GM12865 (cell line): ENCODE data around the gene IRF2.
A peak's percentile ranks its signal among the peaks of the same experiment; 100 is the strongest.

Experiments
- DNase-seq: peaks from one replicate; pipeline ENCODE4 v3.0.0; 2010; ENCODE audit warnings: low read depth
- H3K4me3 ChIP-seq: 2 replicates; pipeline ENCODE4 v1.5.1; 2011; ENCODE audit warnings: mild to moderate bottlenecking, low read depth, low read length, control low read depth
- TF ChIP-seq, protein P1 (sequence below): IDR thresholded peaks from 2 replicates; pipeline ENCODE4 v1.5.1; 2011; ENCODE audit warnings: low read length, control low read depth, low read depth, inconsistent platforms; ENCODE audit not compliant: insufficient read depth; ENCODE audit errors: missing control alignments

Gene IRF2

DNA sequence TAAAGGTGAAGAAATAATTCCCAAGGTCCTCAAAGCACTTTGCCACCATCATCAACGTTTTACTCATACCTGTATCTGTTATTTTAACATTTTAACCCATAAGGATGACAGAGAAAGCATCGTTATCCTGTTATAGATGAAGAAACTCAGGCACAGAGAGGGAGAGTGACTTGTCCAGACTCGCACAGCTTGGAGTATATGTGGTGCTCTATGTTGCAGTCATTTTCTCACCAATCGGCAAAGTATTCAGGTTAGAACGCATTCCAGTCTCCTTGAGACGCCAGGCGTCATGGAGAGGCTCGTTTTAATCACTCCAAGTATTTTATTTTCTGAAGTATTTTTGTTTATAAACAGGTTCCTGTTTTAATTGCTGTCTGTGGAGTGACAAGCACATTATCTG is 73.5 kb downstream of the IRF2 start:
- TF ChIP-seq, protein P1, sequence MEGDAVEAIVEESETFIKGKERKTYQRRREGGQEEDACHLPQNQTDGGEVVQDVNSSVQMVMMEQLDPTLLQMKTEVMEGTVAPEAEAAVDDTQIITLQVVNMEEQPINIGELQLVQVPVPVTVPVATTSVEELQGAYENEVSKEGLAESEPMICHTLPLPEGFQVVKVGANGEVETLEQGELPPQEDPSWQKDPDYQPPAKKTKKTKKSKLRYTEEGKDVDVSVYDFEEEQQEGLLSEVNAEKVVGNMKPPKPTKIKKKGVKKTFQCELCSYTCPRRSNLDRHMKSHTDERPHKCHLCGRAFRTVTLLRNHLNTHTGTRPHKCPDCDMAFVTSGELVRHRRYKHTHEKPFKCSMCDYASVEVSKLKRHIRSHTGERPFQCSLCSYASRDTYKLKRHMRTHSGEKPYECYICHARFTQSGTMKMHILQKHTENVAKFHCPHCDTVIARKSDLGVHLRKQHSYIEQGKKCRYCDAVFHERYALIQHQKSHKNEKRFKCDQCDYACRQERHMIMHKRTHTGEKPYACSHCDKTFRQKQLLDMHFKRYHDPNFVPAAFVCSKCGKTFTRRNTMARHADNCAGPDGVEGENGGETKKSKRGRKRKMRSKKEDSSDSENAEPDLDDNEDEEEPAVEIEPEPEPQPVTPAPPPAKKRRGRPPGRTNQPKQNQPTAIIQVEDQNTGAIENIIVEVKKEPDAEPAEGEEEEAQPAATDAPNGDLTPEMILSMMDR, result no peak
- DNase-seq, result no peak
- no peak overlapping the region for H3K4me3 ChIP-seq

DNA sequence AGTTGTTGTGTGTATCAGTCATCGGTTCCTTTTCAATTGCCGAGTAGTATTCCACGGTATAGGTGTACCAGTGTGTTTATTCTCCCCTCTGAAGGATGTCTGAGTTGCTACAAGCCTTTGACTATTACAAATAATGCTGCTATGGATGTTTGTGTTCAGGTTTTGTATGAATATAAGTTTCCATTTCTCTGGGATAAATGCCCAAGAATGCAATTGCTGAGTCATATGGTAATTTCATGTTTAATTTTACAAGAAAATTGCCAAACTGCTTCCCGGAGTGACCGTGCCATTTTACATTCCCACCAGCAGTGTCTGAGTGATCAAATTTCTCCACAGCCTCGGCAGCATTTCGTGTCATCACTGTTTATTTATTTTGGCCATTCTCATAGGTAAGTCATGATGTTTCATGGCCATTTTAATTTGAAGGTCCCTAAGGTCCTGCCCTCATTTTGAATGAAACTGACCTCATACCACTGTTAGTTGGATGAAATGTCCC is 73.9 kb downstream of the IRF2 start:
- DNase-seq, result no peak
- no peak overlapping the region for H3K4me3 ChIP-seq
- TF ChIP-seq, protein P1, result no peak

DNA sequence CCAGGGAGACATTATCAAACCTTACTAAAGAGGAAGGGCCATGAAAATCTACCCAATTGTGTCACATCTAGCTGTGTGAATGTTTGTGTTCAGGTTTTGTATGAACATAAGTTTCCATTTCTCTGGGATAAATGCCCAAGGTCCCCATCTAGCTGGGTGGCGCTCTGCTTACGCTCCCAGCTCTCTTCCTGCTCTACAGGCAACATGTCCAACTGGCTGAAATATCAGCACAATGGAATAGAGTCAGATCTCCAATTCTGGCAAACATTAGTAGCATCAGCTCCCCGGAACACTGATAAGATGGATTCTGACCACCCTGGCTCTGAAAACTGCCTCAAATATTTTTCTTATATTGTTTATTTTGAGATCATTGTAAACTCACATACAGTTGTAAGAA is 74.8 kb downstream of the IRF2 start:
- no peak for DNase-seq
- H3K4me3 ChIP-seq, result no peak overlapping the region
- TF ChIP-seq, protein P1, result no peak

GRCh38 chr4:184398741-184399511 is 75.4 kb downstream of the IRF2 start:
- H3K4me3 ChIP-seq, result no peak overlapping the region
- DNase-seq, result no peak
- TF ChIP-seq, protein P1, result no peak

- no peak for DNase-seq
Measured at GRCh38 chr4:184397516-184398163, 76.7 kb downstream of the IRF2 start.

GRCh38 chr4:184396570-184397515 is 77.5 kb downstream of the IRF2 start:
- DNase-seq, result no peak
- TF ChIP-seq, protein P1, result no peak
- peak overlapping the region; percentile 11; the same call in 1 of the 2 replicates for H3K4me3 ChIP-seq

More at GRCh38 chr4:184397516-184398163, 76.7 kb downstream of the IRF2 start:
- no peak overlapping the region for H3K4me3 ChIP-seq
- TF ChIP-seq, protein P1, result no peak
